NCI-H1092 treated with DMSO at 0.1 percent for 48 hours (cell line): Measurements from ENCODE around the gene GLI2.

Source experiments
- DNase-seq: peaks from one replicate; lab custom pipeline; 2025; lab: John Stamatoyannopoulos, UW

GLI2 gene

DNA sequence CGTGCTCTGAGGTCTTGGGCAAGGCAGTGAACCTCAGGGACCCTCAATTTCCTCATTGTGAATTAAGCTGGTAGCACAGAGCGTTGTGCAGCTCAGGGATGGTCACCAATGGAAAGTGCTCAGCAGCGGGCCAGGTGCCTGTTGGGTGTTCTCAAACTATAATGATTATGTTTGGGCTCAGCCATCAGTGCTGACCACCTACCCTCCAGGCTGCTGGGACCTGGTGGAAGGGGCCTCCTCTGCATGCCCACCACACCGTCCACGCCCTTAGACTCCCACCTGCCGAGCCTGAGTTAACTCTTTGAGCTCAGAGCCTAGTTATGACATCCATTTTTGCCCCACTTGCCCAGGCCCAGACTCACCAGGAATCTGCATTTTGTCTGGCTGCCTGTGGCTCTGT is 35.0 kb downstream of the GLI2 start:
- no peak for DNase-seq

- DNase-seq: no peak
Observed at GRCh38 chr2:120771111-120771780, 35.6 kb downstream of the GLI2 start.

DNA sequence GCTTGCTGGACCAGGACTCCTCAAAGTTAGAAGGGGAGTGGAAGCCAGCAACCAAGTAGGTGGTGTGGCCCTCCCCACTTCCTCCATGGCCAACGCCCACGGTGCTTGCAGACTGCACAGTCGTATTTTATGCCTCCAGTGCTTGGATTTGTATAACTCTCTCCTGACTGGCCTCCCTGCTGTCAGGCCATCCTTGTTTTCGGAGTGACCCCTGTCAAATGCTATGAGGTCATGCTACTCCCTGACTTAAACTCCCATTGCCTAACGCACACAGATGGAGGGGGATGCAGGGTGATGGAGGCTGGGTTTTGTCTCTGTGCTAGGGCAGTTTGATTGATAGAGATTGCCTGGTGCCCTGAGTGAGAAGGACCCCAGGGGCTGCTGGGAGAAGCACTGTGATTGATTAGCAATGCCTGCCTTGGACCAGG is 36.1 kb downstream of the GLI2 start:
- no peak for DNase-seq

DNA sequence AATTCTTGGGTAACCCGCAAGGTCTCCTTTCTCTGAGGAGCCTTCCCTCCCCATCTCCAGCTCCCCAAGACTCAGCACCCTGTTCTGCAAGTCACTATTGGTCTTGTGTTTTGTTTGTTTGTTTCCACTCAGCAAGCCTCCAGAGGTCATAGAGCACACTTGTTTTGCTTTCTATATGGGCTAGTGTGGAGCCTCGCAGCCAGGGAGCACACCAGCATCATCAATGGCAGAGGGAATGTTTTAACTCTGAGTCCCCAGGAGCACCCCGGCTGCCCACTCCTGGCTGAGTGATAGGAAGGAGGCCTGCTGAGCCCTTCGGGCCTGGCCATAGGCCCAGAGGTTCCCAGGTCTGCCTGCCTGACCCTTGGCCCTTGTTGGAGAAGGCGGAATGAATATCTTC is 36.6 kb downstream of the GLI2 start:
- no peak for DNase-seq

GRCh38 chr2:120773186-120773800 is 37.6 kb downstream of the GLI2 start:
- no peak for DNase-seq

DNA sequence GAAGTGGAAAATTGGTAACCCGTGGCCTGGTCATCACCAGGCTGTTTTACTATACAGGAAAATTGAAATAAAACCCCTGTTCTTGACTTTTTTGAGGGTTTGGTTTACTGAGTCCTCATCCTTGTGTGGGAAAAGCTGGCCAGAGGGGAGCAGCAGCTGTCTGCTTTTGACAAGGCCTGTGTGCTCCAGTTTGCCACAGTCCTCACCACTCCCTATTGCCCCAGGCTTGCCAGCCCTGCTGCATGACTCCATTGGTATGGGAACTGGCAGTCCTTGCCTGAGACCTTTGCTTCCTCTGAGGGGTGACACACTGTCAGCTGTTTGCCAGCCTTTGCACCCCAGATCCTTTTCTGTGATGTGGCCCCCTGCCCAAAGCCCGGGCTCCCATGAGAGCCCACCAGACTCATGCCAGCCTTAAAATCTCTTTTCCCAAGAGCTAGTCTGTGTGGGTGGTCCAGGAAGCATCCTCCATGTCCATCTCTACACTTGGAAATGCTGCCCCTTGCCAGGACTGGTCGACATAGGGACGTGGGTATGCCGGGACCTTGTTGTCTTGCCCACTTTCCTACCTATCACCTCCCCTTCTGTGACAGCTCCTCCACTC is 39.0 kb downstream of the GLI2 start:
- no peak for DNase-seq

DNA sequence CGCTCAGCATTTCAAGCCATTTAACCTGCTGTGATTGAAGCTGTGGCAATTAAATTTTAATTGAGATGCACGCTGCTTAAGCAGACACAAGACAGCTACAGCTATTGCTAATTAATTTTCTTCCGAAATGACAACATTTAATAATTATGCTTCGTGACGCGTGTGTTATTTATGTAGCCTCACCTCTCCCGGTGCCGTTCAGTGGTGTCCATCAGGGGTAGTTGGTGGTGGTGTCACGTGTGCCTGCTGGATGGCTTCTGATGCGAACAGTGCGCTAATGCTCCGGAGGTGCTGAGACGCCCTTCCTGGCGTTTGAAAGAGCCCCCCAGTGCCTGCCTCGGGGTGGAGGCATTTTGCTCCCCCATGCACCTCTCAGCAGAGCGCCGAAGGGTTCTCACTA is 39.5 kb downstream of the GLI2 start:
- DNase-seq: no peak

GRCh38 chr2:120775801-120776589 is 40.3 kb downstream of the GLI2 start:
- DNase-seq: no peak

DNA sequence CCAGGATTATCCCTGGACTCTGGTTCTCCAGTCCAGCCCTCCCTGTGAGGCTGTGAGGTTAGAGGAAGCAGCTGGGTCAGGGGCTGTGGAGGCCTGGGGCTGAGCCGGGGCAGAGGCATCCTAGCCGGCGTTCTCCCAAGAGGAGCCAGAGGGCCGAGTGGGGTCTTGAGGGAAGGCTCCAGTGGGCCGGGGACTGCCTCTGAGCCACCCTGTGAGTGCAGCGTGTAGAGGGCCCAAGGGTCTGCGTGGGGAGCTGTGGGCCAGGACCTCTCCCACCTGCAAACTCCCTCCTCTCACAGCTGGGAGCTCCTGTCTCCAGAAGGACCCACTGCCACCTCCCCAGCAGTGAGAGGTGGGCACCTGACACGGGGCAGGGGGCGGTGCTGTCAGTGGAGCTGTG is 41.0 kb downstream of the GLI2 start:
- DNase-seq: no peak

DNA sequence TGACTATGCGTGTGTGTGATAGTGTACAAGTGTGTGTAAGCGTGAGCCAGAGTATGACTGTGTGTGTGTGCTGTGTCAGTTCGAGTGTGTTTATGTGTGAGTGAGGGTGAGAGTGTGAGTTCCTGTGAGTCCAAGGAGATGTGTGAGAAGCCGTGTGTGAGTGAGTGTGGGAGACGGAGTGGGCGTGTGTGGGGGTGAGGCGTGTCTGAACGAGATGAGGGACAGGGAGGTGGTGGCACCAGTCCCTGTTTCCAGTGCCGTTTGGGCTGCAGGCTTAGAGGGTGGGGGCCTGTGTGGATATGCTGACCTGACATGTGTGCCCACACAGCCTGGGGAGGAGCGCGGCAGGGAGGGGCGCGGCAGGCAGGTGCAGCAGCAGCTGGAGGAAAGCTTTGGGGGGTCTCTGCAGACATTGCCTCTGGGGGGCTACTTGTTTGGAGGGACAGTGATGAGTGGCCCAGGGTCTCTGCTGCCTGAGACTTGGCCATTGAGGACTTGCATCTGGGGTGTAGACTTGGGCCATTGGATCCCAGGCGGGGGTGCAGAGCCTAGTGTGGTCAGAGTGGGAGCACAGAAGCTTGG is 41.6 kb downstream of the GLI2 start:
- DNase-seq: no peak

GRCh38 chr2:120777787-120778186 is 42.1 kb downstream of the GLI2 start:
- DNase-seq: no peak

GRCh38 chr2:120778244-120778643 is 42.6 kb downstream of the GLI2 start:
- DNase-seq: no peak

GRCh38 chr2:120779781-120780283 is 44.2 kb downstream of the GLI2 start:
- DNase-seq: no peak

GRCh38 chr2:120780402-120780801 is 44.7 kb downstream of the GLI2 start:
- no peak for DNase-seq

- DNase-seq: peak; percentile 11
Observed at GRCh38 chr2:120783371-120783791, 47.7 kb downstream of the GLI2 start.

DNA sequence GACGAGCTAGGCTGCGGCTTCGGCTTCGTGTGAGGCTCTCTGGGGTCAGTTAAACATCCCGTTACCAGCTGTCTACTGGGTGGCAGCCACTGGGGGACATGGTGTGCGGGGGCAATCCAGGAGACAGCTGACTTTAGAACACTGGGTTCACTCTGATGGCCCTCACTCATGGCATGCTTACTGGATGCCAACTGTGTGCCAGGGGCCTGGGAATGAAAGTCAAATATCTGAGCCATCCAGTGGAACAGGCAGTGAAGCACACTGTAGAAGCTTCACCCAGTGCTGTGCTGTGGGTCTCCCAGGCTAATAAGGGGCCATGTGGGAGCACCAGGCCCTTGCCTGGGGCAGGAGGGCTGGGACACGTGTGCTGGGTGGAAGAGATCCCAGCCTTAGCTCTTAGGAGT is 48.3 kb downstream of the GLI2 start:
- no peak for DNase-seq
